HTR-8/SVneo (cell line): Measurements from ENCODE around the gene CLCF1.

Experiments used
- DNase-seq: peaks from one replicate; pipeline ENCODE4 v3.0.0; 2011; ENCODE audit warnings: low spot score, mixed read lengths; ENCODE audit not compliant: insufficient read length
- FAIRE-seq: peaks from 2 replicates; lab custom pipeline; 2011; peaks lifted over from hg19 to GRCh38; lab: Jason Lieb, UNC

Gene CLCF1

GRCh38 chr11:67365736-67366444, 7.5 kb downstream of the CLCF1 start:
- DNase-seq (no peak), FAIRE-seq (peak; percentile 4)

- DNase-seq (no peak), FAIRE-seq (peak; percentile 54)
Observed at GRCh38 chr11:67364783-67365722, 8.3 kb downstream of the CLCF1 start.

- no peak for FAIRE-seq
- DNase-seq: no peak
Observed at GRCh38 chr11:67364169-67364568, 9.2 kb downstream of the CLCF1 start.

DNA sequence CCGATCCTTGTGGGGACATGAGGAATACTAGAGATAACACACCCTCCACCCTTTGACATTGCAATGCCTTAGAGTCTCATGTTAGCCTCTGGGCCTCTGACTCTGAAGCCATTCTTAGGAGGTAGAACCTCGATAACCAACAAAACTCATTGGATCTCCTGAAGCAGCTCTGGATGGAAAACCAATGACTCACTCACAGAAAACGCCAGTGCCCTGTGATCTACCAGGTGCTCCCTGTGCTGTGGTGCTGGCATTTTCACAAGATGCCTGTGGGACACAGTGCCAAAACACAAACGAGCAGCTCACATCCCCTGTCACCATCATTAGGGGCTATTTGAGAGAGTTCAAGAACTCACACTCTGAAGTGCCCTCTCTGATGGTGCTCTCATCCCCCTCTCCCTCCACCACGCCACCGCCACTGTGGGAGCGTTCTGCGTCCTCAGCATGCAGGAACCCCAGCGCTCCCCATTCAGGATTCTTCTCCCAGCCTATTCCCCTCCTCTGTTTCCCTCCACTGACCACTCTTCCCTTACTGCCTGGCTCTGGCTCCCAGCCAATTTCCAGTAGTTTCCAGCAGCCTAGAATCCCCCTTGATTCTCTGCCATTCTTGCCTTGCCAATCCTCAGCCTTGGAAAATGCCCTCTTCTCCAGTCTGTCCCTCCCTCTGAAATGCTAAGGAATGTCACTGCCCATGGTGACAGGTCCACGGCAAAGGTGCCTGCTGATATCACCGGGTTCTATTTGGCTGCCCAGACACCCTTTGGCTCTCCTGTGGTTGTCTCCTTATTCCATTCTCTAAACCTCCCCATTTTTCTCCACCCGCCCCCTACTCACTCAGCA, 15.3 kb downstream of the CLCF1 start:
- no peak for FAIRE-seq
- DNase-seq: no peak

GRCh38 chr11:67356864-67357561, 16.4 kb downstream of the CLCF1 start:
- FAIRE-seq (peak; percentile 74), DNase-seq (peak; percentile 92)

- no peak for DNase-seq
Observed at GRCh38 chr11:67356387-67356863, 17.0 kb downstream of the CLCF1 start.

GRCh38 chr11:67355794-67356386, 17.5 kb downstream of the CLCF1 start:
- no peak for DNase-seq
- no peak for FAIRE-seq

More at GRCh38 chr11:67356387-67356863, 17.0 kb downstream of the CLCF1 start:
- no peak for FAIRE-seq

GRCh38 chr11:67355023-67355793, 18.2 kb downstream of the CLCF1 start:
- no peak for FAIRE-seq

DNA sequence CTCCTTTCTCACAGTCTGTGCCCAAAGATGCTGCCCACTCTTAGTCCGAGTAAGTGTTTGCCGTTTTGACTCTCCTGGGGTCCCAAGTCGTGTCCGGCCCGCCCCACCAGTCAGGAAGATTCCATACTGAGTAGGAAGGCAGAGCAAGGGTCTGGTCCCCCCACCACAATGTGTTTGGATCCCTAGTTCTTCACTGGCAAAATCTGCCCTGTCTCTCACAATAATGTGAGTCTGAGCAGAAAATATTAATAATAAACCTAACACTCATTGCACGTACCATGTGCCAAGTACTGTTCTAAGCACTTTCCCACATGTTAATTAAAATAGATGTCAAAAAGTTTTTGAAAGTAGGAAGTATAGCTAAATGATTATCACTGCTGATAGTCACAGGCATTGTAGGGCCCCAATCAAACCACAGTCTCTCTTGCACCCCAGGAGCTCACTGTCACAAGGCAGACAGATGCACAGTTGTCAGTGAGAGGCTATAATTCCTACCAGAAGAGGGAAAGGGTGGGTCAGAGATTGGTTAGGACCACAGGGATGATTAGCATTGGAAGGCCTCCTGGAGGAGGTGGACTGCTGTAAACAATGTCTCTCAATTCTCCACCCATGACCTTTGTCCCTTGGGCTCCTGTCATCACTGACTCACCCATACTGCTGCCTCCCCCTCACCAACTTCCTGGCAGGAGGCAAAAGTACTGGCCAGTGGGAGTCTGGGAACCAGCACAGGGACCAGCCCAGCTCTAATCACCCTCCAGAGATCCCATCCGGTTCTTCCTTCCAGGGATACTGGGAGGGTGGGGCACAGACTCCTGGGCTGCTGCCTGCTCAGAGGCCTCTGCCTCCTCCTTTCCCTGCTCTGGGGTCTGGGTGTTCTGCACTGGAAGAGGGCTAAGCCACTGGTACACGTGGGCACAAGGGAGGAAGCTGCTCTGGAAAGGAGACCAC, 19.0 kb downstream of the CLCF1 start:
- DNase-seq (peak; percentile 95), FAIRE-seq (peak; percentile 76)

More at GRCh38 chr11:67355023-67355793, 18.2 kb downstream of the CLCF1 start:
- no peak for DNase-seq

GRCh38 chr11:67353317-67354074, 19.9 kb downstream of the CLCF1 start, which contains the start of gene POLD4:
Gene POLD4 (minus strand): TSS chr11:67353546. CDS start chr11:67353399, 147 bp downstream.
- DNase-seq (peak; percentile 99), FAIRE-seq (peak; percentile 96)

GRCh38 chr11:67352546-67353316, 20.7 kb downstream of the CLCF1 start:
- DNase-seq (no peak), FAIRE-seq (peak; percentile 72)

- peak; percentile 31 for FAIRE-seq
- DNase-seq: peak; percentile 95
Observed at GRCh38 chr11:67351275-67352005, 22.0 kb downstream of the CLCF1 start.

DNA sequence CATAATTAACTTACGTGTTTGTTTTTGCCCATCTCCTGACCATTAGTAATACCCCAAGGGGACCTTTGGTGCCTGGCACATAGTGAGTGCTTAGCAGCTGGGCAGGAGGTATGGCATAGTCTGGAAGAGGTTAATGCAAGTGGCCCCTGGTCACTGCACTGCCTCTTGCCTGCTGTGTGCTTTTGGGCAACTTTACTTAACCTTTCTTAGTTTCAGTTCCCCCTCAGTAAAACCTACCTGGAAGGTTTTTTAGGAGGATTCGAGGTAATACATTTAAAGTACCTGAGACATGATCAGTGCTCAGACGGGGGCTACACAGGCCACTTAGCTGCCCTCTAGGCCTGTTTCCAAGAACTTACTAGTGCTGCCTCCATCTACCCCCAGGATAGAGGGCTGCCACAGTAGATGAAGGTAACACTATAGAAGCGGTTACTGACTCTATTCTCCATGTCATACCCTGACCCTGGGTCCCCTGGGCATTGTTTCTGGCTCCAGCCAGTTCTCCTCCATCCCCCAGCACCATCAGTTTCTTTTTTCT, 23.4 kb downstream of the CLCF1 start:
- DNase-seq (no peak), FAIRE-seq (no peak)

- FAIRE-seq: no peak
- no peak for DNase-seq
Observed at GRCh38 chr11:67349457-67349856, 23.9 kb downstream of the CLCF1 start.

GRCh38 chr11:67349036-67349435, 24.4 kb downstream of the CLCF1 start:
- DNase-seq (no peak), FAIRE-seq (no peak)
